Esophagus muscularis mucosa (tissue), 4 donors: ENCODE data around the gene DPH2. TPM values are rescaled to one million over a fixed set of nuclear protein-coding genes. Genes with fewer than 3 reads are reported as not detected.

Experiments
- DNase-seq: peaks from one replicate; pipeline ENCODE4 v3.0.0-alpha.2; 2017; ENCODE audit errors: extremely low spot score
- H3K27ac ChIP-seq, 4 donors: fragments of 200-600 bp; sonication (generic); replicated peaks in 1 of 4; 1 replicate in 3 of 4; 2 replicates in 1 of 4; pipeline ENCODE4 v1.5.1; 2016 to 2019; ENCODE audit warnings: mild to moderate bottlenecking in 1 of 4
- H3K27me3 ChIP-seq, 4 donors: fragments of 200-600 bp; sonication (generic); one replicate each; pipeline versions ENCODE4 v1.5.1 to v1.6.0; 2016 to 2019
- H3K36me3 ChIP-seq, 4 donors: fragments of 200-600 bp; sonication (generic); one replicate each; pipeline ENCODE4 v1.5.1; 2016 to 2019
- H3K4me1 ChIP-seq, 4 donors: fragments of 200-600 bp; sonication (generic); one replicate each; pipeline ENCODE4 v1.5.1; 2016 to 2019
- H3K4me3 ChIP-seq, 4 donors: fragments of 200-600 bp; sonication (generic); 1 replicate in 2 of 4; 2 replicates in 2 of 4; pipeline ENCODE4 v1.5.1; 2016 to 2019; ENCODE audit warnings: mild to moderate bottlenecking in 4 of 4, moderate library complexity in 1 of 4
- H3K9me3 ChIP-seq, 4 donors: fragments of 200-600 bp; sonication (generic); 1 replicate in 3 of 4; 2 replicates in 1 of 4; pipeline ENCODE4 v1.5.1; 2016 to 2019
- EP300 ChIP-seq: sonication (generic); formaldehyde crosslinking; IDR thresholded peaks from one replicate; pipeline ENCODE4 v1.6.1; 2017; ENCODE audit warnings: antibody characterized with exemption
- POLR2A ChIP-seq: fragments of 450-650 bp; IDR thresholded peaks from one replicate; pipeline ENCODE4 v1.6.1; 2017; ENCODE audit warnings: antibody characterized with exemption, moderate library complexity, mild to moderate bottlenecking, low read depth
- POLR2AphosphoS5 ChIP-seq, 2 donors: sonication (generic); formaldehyde crosslinking; IDR thresholded peaks; one replicate each; pipeline ENCODE4 v1.6.1; 2017; ENCODE audit warnings: antibody characterized with exemption in 2 of 2
- WGBS: methylation state at CpG from one replicate; pipeline ENCODE4 v1.1.5; 2018; 5-methylcytosine and 5-hydroxymethylcytosine counted together
- intact Hi-C: fragments of 100-400 bp; cut with DNase I; formaldehyde crosslinking; loops from one replicate; pipeline ENCODE4 v1.15.1; 2023
- total RNA-seq, 4 donors: library from RNA; depleted of rRNA; stranded (reverse); fragments of >200 nt; gene quantifications; one replicate each; pipeline versions ENCODE4 v1.1.0 to v1.2.1, GENCODE V29; 2016
- TF ChIP-seq, protein P1 (sequence below), 3 experiments: fragments of 200-600 bp in 2 of 3; fragments of 450-650 bp in 1 of 3; sonication (generic) in 2 of 3; IDR thresholded peaks; one replicate each; pipeline ENCODE4 v1.5.1; 2017 to 2019; ENCODE audit warnings: antibody characterized with exemption in 3 of 3, mild to moderate bottlenecking in 2 of 3, moderate library complexity in 1 of 3

DPH2 gene
- total RNA-seq, 4 donors from 2014 or later = 13.7 to 29.2 (median 19.2) TPM

DNA sequence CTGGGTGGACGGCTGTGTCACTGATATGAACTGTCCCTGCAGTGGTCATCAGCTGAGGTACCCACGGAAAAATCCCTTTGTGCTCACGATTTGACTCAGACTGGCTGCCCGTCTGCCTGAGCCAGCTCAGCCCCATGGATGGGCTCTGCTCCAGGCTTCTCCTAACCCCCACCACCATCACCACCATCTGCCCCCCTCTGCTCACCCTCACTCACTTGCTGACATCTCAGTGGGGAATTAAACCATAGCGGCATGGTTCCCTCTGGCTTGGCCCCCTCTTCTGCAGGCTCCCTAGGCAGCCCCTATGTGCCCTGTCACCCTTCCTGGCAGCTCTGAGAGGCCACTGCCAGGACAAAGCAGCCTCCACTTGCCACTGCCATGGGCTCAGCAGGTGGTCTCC is 44.1 kb downstream of the DPH2 start:
- Histone ChIP-seq H3K4me3 (no peak overlapping the region), H3K27me3 (no peaks in the 10 kb centered on the region), H3K9me3 (no peaks in the 10 kb centered on the region), H3K27ac (no peak overlapping the region), H3K36me3 (peaks cover 0 to 15% (median 5%) of the 10 kb centered on the region in 4 donors), H3K4me1 (peaks cover 2 to 37% (median 13%) of the 10 kb centered on the region in 4 donors)
- no peak for DNase-seq
- TF ChIP-seq POLR2A (no peak), EP300 (no peak), POLR2AphosphoS5 (IDR thresholded peaks at IDR 0.05) (no peak)
- TF ChIP-seq, protein P1, sequence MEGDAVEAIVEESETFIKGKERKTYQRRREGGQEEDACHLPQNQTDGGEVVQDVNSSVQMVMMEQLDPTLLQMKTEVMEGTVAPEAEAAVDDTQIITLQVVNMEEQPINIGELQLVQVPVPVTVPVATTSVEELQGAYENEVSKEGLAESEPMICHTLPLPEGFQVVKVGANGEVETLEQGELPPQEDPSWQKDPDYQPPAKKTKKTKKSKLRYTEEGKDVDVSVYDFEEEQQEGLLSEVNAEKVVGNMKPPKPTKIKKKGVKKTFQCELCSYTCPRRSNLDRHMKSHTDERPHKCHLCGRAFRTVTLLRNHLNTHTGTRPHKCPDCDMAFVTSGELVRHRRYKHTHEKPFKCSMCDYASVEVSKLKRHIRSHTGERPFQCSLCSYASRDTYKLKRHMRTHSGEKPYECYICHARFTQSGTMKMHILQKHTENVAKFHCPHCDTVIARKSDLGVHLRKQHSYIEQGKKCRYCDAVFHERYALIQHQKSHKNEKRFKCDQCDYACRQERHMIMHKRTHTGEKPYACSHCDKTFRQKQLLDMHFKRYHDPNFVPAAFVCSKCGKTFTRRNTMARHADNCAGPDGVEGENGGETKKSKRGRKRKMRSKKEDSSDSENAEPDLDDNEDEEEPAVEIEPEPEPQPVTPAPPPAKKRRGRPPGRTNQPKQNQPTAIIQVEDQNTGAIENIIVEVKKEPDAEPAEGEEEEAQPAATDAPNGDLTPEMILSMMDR (IDR thresholded peaks at IDR 0.05) = no peak
- WGBS = 59% methylated on average over 5 of the region's 5 CpGs
- intact Hi-C loops = no loop called here

DNA sequence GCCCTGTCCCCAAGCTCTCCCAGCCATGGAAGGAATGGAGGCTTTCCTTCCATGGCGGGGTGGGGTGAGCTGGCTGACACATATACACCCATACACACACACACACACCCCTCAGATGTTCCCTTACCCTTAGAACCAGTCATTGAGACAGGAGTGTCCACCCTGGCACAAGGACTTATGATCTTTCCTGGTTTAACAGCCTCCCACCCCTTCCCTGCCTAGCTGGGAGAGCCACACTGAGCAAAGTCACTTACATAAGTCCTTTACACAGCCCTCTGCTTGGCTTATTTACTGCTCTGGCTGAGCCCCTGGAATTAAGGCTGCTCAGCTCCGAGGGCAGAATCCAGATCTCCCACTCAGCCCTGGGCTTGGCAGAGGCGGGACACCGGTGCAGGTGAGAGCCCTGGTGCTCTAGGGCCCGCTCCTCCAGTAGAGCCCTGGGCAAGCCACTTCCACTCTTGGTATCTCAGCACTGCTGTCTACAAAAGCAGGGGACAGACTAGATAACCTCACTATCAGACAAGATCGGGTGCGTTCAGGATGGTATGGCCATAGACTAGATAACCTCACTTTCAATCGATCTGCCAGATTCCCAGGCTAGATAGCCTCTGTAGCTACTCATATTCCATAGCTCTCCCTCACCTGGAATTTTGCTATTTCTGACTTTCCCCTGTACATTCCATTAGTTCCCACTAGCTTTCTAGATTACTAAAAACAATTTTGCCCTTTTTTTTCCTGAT is 44.7 kb downstream of the DPH2 start:
- WGBS = 81% methylated on average over 8 of the region's 8 CpGs
- H3K9me3 ChIP-seq = no peaks in the 10 kb centered on the region
- no peak overlapping the region for H3K4me3 ChIP-seq
- TF ChIP-seq EP300 (no peak), POLR2AphosphoS5 (IDR thresholded peaks at IDR 0.05) (no peak), POLR2A (no peak)
- TF ChIP-seq, protein P1 (IDR thresholded peaks at IDR 0.05) = no peak
- DNase-seq = no peak
- no peak overlapping the region for H3K27ac ChIP-seq
- peaks cover 2 to 37% (median 13%) of the 10 kb centered on the region in 4 donors for H3K4me1 ChIP-seq
- intact Hi-C loops = no loop called here
- peaks cover 0 to 18% (median 3%) of the 10 kb centered on the region in 4 donors for H3K36me3 ChIP-seq
- no peaks in the 10 kb centered on the region for H3K27me3 ChIP-seq

DNA sequence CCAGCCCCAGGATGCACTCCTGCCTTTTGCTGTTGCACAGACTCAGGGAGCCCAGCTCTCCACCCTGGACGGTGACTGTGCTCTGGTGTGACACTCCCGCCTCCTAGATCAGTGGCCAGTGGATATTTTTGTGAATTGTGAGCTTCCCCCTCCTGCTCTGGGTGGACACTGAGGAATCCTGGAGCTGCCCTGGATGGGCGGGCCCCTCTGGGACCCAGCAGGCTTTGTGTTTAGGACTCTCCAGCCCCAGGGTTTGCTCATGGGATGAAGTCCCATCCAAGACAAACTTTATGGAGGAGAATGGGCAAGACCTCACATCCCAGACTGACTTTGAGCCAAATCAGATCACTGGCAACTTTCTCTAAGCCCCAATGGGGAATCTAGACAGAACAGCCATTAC is 45.4 kb downstream of the DPH2 start:
- H3K36me3 ChIP-seq = peaks cover 0 to 18% (median 4%) of the 10 kb centered on the region in 4 donors
- H3K9me3 ChIP-seq = no peaks in the 10 kb centered on the region
- TF ChIP-seq, protein P1 (IDR thresholded peaks at IDR 0.05) = no peak
- TF ChIP-seq POLR2A (no peak), EP300 (no peak)
- 78% methylated on average over 3 of the region's 3 CpGs for WGBS
- H3K4me3 ChIP-seq = no peak overlapping the region
- no peak overlapping the region for H3K27ac ChIP-seq
- H3K27me3 ChIP-seq = no peaks in the 10 kb centered on the region
- no peak for DNase-seq
- H3K4me1 ChIP-seq = peaks cover 2 to 37% (median 13%) of the 10 kb centered on the region in 4 donors
- intact Hi-C loops = no loop called here

DNA sequence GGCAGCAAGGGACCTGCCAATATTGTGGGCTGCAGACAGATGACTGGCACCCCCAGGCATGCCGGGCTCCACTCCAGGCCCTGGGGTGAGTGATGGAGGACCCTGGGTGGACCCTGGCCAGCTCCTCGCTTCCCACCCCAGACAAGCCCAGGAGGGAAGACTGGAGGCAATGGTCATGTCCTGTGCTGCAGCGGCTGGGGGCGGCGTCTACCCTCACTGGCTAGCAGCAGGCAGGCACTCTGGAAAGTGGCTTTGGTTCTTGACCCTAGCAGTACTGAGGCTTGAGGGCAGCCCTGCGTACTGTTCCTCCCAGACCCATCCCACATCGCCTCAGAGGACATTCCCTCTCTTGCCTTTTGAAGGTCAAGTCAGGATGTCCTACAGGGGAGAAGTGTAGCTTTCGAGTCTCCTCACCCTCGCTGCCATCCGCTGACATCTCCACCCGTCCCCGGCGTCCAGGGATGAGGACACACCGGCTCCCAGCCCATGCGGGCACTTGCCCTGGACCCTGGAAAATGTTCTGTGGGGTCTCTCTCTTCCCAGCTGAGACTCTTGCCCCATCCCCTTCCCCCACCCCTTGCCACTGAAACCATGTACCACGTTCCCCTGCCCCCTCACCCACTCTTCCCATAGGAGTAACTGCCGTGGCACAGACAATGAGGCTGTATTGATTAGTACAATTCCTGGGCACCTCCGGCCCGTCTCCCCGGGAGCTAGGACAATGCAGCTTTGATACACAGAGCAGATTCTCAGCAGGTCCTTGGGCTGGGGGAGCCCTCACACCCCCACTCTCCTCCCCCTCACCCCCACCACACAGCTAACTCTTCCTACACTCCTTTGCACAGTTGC is 46.5 kb downstream of the DPH2 start:
- DNase-seq = no peak
- Histone ChIP-seq H3K27me3 (no peaks in the 10 kb centered on the region), H3K4me3 (no peak overlapping the region), H3K9me3 (no peaks in the 10 kb centered on the region), H3K27ac (no peak overlapping the region), H3K36me3 (peaks cover 0 to 28% (median 7%) of the 10 kb centered on the region in 4 donors), H3K4me1 (peaks cover 2 to 34% (median 12%) of the 10 kb centered on the region in 4 donors)
- intact Hi-C loops = no loop called here
- 87% methylated on average over 20 of the region's 20 CpGs for WGBS
- TF ChIP-seq POLR2A (no peak), EP300 (no peak), POLR2AphosphoS5 (IDR thresholded peaks at IDR 0.05) (no peak)
- TF ChIP-seq, protein P1 (IDR thresholded peaks at IDR 0.05) = no peak
